HG03432 (cell line): ENCODE measurements around the gene SRP9.

ENCODE experiments used
- ATAC-seq: cut with Tn5 transposase; IDR thresholded peaks from one replicate; pipeline ENCODE4 v1.9.1; 2021; ENCODE audit warnings: mild to moderate bottlenecking, moderate library complexity; ENCODE audit not compliant: unreplicated experiment

The SRP9 gene

DNA sequence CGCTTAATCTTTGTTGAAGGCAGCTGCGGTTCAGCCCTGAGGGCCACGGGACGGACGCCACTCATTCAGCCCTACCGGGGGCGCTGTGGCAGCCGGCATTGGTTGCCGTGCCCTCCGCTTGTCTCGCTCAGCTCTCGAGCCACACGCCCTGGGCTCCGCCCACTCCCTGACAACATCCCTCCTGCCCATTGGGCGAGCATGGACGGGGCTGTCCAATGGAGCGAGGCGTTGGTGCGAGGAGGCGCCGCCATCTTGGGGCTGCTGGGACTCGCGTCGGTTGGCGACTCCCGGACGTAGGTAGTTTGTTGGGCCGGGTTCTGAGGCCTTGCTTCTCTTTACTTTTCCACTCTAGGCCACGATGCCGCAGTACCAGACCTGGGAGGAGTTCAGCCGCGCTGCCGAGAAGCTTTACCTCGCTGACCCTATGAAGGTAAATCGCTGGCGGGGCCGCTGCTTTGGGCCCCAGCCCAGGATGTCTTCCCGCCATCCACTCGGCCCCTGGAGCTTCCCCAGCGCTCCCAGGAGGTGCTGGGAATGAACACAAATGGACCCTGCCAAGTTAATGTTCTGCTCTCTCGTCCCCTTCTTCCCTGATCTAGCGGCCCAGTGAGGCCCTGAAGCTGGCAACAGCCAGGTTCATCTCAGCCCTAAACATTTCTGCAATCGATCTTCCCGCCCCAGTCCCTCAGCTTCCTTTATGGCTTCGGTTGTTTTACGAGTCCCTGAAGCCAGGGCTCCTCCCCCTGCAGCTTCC lies at the start of gene SRP9:
SRP9 (plus strand) TSS at position 244 of the 754 bp plus-strand sequence; CDS start at position 359, 115 bp downstream.
- peak; percentile 99 for ATAC-seq

GRCh38 chr1:225731491-225731890 lies 46.1 kb upstream of the SRP9 start:
- no peak for ATAC-seq

DNA sequence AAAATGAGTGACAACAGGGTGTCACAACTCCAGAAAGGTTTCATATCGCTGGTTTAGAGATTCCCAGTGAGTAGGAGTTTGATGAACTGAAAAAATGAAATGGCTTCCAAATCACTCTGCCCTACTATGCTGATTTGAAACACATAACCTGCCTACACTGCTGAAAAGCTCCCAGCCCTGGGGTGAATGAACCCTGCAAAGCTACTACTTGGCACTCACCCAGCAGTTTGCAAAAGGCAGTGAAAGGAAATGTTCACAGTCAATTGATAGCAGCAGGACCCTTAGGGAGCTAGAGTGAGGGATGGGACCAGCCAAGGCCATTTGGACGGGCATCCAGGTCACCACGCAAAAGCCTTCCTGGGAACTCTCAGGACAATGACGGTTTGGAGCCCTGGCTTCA lies 44.4 kb upstream of the SRP9 start:
- no peak for ATAC-seq

DNA sequence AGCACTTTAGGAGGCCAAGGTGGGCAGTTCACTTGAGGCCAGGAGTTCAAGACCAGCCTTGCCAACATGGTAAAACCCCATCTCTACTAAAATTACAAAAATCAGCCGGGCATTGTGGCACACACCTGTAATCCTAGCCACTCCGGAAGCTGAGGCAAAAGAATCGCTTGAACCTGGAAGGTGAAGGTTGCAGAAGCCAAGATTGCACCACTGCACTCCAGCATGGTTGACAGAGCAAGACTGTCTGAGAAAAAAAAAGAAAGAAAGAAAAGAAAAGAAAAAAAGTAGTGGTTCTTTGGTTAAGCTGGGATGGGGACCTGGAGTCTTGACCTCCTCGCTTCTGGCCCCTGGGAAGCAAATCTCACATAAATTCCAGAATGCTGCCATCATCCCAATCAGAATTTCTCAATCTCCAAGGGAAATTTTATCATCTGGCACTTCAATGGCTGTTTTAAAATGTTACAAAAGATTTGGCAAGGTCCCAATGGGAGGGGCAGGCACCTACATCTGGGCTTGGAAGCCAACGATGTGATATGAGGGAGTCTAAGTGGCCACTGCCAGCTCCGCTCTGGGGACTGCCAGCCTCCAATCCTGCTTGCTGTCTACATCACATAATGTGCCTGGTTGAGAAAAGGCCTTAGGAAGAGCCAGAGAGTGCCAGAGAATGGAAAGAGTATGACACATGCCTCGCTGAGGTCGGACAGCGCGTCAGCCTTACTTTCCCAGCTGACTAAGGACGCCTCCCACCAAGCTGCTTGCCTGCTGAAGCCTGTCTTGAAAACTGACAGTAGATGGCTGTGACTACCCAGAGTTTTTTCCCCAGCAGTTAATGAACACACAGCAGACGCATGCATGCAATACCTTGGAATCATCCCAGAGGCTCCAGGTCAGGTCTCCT lies 42.1 kb upstream of the SRP9 start:
- ATAC-seq: no peak

GRCh38 chr1:225736437-225737098 lies 41.1 kb upstream of the SRP9 start:
- no peak for ATAC-seq

DNA sequence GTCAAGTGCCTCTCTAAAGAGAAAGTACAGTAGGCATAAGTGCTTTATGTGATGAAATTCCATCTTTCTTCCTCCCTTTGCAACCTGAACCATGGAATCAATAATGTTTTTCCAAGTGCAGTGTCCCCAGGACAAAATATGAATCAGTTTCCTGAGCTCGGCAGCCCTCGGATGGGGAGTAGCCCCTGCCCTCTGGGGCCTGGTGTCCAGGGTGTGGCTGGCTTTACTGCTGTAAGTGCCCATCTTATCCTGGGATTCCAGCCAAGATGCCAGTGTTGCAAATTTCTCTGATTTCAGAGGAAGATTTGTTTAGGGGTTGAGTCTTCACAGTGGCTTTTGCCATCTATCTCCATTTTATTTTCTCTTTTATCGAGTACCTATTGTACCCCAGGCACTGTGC lies 40.5 kb upstream of the SRP9 start:
- no peak for ATAC-seq

GRCh38 chr1:225737866-225738265 lies 39.8 kb upstream of the SRP9 start:
- ATAC-seq: no peak

- ATAC-seq: no peak
Observed at GRCh38 chr1:225738763-225739162, 38.9 kb upstream of the SRP9 start.

- no peak for ATAC-seq
Observed at GRCh38 chr1:225739542-225740107, 38.0 kb upstream of the SRP9 start.

DNA sequence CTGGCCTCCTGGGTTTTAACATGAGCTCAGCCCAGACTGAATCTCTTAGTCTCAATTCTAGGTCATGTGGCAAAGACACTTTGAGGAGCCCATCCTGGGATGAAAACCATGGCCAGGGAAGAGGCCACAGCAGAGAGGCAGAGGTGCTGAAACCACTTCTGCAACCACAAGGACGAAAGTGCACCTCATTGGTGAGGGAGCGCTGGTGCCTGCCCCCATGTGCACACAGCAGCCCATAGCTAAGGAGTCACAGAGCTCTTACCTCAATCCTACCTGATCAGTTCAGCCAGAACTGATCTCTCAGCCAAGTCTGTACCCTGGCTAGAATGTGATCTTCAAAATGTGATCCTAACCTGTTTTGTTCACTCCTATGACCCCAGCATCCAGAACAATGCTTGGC lies 32.9 kb upstream of the SRP9 start:
- no peak for ATAC-seq

- ATAC-seq: no peak
Observed at GRCh38 chr1:225745273-225745672, 32.4 kb upstream of the SRP9 start.

- ATAC-seq: peak; percentile 87
Observed at GRCh38 chr1:225746361-225747179, 31.1 kb upstream of the SRP9 start.

- ATAC-seq: no peak
Observed at GRCh38 chr1:225747566-225747965, 30.1 kb upstream of the SRP9 start.

GRCh38 chr1:225748529-225748928 lies 29.1 kb upstream of the SRP9 start:
- no peak for ATAC-seq

DNA sequence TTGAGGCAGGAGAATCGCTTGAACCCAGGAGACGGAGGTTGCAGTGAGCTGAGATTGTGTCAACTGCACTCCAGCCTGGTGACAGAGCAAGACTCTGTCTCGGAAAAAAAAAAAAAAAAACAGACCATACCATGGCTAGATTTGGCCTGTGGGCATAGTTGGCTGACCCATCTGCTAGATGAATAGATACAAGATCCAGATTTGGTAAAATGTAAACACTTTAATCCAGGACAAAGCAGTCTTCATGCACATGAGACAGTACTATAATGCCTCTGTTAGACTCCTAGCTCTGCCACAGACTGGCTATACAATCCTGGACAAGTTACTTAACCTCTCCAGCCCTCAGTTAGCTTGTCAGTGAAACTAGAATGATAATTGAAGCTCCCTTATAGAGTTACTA lies 27.9 kb upstream of the SRP9 start:
- ATAC-seq: no peak

DNA sequence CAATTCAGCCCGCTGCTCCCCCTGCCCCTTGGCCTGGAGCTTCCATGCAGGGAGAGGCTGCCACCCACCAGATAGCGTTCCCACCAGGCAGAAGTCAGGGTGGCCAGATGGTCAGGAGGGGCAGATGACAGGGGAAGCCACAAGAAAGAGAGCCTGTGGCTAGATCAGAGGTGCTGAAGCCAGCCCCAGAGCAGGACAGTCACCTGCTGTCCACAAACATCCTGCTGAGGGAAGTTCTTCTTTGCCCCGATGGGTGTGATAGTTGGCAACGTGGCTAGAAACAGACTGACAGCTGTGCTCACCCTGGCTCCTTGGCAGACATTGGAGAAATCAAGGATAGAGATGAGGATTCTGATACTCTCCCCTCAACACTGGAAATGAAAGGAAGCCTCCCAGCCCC lies 27.2 kb upstream of the SRP9 start:
- no peak for ATAC-seq

GRCh38 chr1:225750875-225751824 lies 26.5 kb upstream of the SRP9 start:
- ATAC-seq: no peak

- no peak for ATAC-seq
Observed at GRCh38 chr1:225752245-225752644, 25.4 kb upstream of the SRP9 start.

DNA sequence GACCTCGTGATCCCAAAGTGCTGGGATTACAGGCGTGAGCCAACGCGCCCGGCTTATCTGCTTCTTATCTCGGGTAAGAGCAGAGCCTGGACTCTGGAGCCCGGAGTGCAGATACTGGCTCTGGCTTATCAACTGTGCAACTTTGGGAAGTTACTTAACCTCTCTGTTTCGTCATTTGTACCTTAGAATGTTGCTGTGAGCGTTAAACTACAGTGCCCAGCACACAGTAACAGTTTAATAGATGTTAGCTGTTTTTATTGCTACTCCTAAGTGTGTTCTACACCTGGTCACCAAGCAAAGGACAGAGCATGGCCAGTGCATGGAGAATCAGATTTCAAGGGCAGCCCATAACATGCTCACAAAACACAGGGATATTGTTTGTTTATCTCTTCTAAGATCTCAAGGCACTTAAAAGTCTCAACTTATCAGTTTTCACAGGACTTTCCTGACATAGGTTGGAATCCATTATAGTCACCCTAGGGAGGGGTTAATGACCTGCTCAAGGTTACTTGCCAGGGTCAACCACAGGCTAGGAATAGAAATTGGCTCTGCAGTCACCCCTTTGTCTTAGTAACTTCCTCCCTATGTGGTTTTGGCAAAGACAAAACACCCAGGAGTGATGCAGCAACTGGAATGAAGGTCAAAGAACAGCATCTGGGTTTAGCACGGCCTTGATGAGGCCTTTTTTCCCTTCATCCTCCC lies 22.5 kb upstream of the SRP9 start:
- no peak for ATAC-seq
